HG03159 (cell line): ENCODE measurements around the gene RPUSD4.
A peak's percentile ranks its signal among the peaks of the same experiment; 100 is the strongest.
"Not testable (repeated sequence)": the region's sequence is repeated elsewhere in the genome, so short reads cannot be mapped to it uniquely, and the experiment has no call there.

Experiments
- ATAC-seq: cut with Tn5 transposase; IDR thresholded peaks from one replicate; pipeline ENCODE4 v1.9.1; 2021; ENCODE audit warnings: mild to moderate bottlenecking, moderate library complexity; ENCODE audit not compliant: unreplicated experiment

The RPUSD4 gene

GRCh38 chr11:126211236-126212088 lies at the start of gene RPUSD4, which contains the start of gene FAM118B:
TSS of gene RPUSD4 (minus strand) at chr11:126211650. CDS start at chr11:126211638, 12 bp downstream.
TSS of gene FAM118B (plus strand) at chr11:126211782. CDS start at chr11:126235002, 23,220 bp downstream.
- peak; percentile 95 for ATAC-seq

GRCh38 chr11:126257764-126258163 lies 46.3 kb upstream of the RPUSD4 start:
- ATAC-seq, result no peak

GRCh38 chr11:126257144-126257543 lies 45.7 kb upstream of the RPUSD4 start:
- ATAC-seq, result no peak

DNA sequence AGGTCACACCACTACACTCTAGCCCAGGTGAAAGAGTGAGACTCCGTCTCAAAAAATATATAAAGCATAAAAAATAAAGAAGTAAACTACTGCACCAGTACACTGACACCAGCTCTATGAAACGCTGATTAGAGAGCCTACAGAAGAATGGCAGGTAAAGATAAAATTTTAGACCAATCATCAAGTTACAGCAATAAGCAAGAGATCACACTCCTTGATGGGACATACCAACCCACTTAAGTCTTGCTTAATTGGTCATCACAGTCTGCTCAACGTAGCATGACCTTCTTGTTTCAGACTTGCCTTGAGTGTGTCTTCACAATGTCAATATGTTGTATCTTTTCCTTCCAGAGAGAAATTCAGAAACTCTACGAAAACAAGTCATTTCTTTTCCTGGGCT lies 44.8 kb upstream of the RPUSD4 start:
- no peak for ATAC-seq

DNA sequence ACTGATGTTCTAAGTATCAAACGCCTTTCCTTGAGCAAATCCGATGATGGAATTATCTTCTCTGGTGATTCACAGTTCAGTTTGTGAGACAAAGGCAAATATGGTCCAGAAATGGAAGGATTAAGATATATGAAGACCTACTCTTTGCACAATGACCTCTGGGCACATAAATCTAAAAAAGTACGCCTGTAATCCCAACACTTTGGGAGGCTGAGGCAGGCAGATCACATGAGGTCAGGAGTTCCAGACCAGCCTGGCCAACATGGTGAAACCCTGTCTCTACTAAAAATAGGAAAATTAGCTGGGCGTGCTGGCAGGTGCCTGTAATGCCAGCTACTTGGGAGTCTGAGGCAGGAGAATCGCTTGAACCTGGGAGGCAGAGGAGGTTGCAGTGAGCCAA lies 44.1 kb upstream of the RPUSD4 start:
- ATAC-seq, result not testable (repeated sequence)

GRCh38 chr11:126254819-126255218 lies 43.4 kb upstream of the RPUSD4 start:
- ATAC-seq, result no peak

GRCh38 chr11:126253265-126253664 lies 41.8 kb upstream of the RPUSD4 start:
- ATAC-seq, result no peak

- no peak for ATAC-seq
Measured at GRCh38 chr11:126246636-126247035, 35.2 kb upstream of the RPUSD4 start.

DNA sequence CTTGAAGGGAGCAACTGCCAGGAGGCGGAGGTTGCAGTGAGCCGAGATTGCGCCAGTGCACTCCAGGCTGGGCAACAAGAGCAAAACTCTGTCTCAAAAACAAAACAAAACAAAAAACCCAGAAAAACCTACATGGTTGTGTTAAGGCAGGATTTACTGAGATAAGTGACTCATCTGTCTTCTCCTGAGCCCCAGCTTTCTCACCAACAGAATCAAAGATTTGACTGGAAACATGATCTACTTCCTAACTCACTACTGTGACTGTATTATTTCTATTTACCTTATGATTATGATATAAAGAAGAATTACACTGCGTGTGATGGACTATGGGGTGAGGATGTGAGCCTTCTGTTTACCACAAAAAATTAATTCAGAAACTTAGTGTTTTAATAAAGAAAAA lies 21.9 kb upstream of the RPUSD4 start:
- no peak for ATAC-seq

GRCh38 chr11:126232683-126233082 lies 21.2 kb upstream of the RPUSD4 start:
- no peak for ATAC-seq

DNA sequence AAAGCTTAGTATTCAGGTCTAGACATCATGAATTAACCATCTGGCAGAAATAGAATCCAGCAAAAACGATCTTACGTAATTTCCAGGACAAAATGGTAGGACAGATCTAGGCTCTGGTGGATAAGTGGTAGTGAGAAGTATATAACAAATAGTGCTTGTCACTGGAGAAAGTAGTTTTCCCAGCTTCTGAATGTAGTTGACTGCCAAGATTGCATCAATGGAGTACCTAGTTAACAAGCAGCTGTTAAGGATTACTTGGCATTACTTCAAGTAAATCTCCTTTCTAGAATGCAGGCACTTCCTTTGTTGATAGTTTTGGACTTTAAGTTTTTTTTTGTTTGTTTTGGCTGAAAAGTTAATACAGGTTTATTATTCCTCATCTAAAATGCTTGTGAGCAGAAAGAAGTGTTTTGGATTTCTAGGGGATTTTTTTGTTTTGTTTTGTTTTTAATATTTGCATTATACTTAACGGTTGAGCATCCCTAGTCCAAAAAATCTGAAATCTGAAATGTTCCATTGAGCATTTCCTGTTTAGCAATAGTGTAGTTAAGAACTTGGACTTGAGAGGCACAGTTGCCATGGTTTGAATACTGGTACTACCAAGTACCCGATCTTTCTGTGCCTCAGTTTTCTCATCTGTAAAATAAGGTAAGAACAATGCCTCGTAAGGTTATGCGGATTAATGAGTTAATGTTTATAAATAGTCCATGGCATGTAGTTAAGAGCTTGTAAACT lies 20.4 kb upstream of the RPUSD4 start:
- no peak for ATAC-seq

GRCh38 chr11:126229858-126230540 lies 18.5 kb upstream of the RPUSD4 start:
- no peak for ATAC-seq

DNA sequence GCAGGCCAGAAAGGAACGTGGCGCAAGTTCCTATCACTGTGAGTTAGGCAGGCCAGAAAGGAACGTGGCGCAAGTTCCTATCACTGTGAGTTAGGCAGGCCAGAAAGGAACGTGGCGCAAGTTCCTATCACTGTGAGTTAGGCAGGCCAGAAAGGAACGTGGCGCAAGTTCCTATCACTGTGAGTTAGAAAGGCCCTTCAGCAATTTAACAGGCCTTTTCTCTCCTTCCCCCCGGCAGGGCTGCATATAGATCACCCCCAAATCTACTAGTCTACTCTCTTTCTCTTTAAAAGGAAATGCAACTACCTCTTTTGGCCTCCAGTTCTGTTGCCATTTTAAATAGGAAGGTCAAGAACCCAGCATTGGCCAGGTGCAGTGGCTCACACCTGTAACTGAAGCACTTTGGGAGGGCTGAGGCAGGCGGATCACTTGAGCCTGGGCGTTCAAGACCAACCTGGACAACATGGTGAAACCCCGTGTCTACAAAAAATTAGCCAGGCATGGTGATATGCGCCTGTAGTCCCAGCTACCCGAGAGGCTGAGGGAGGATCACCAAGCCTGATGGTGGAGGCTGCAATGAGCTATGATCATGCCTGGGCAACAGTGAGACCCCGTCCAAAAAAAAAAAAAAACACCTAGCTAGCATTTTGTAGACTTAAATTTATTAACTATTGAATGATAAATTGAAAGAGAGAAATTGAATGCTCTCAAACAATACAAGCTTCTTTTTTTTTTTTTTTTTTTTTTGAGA lies 15.1 kb upstream of the RPUSD4 start:
- no peak for ATAC-seq

- no peak for ATAC-seq
Measured at GRCh38 chr11:126225295-126225665, 13.8 kb upstream of the RPUSD4 start.

DNA sequence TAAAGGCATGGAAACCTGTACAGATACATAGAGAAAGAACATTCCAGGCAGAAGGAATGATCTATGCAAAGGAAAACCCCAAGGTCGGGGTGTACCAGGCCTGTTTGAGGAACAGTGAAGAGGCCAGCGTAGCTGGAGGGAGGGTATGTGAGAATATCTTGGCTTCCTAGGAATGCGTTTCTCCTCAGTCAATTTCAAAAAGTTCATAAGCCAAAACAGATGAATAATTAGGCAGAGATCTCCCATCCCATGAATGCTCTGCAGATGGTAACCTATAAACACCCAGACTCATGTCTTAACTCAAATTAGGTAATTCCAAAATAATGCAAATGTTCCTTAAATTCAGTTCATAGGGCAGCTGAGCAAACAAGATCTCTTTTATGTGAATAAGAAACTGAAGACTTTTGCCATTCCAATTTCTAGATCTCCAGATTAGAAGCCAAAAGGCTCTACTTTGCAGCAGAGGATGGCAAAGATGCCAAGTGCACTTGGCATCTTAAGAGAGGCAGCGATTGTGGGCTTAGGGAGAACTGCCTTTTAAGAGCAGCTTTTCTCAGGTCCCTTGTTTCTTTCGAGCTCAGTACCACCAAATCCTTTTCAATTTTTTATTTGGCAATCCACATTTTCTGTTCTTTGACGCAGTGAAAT lies 13.3 kb upstream of the RPUSD4 start:
- ATAC-seq, result no peak

GRCh38 chr11:126219547-126219946 lies 8.1 kb upstream of the RPUSD4 start:
- no peak for ATAC-seq

- ATAC-seq, result no peak
Measured at GRCh38 chr11:126217491-126217890, 6.0 kb upstream of the RPUSD4 start.

DNA sequence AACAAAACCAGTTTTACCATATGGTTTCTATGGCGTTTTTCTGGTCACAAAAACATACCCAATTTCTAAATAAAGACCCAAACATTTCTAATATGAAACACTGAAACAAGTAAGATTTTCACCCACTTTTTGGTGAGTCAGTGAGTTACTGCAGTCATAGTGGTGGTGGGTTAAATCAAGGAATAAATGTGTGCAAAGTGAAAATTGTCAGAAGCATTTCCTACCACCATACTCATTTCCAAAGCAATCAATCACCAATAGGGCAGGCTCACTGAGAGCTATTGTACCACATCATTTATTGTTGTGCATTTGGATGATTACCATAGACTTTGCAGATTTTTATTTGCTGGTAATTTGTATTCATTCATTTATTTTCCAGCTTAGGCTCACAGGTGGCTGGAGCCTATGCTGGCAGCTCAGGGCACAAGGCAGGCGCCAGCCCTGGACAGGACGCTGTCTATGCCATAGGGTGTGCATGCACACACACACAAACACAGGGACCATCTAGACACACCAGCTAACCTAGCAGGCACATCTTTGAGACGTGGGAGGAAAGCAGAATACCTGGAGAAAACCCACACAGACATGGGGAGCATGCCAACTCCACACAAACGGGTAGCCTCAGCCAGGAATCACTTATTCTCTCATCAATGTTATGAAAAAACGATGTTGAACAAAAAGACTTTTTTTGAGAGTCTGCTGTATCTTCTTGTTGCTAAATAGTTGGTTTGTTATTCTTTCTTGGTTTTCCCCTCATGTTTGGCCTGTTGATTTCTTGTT lies 5.3 kb upstream of the RPUSD4 start:
- ATAC-seq, result no peak

- ATAC-seq, result no peak
Measured at GRCh38 chr11:126214841-126215240, 3.4 kb upstream of the RPUSD4 start.

- ATAC-seq, result no peak
Measured at GRCh38 chr11:126214441-126214840, 3.0 kb upstream of the RPUSD4 start.
